OCI-LY7 (cell line): ENCODE data around the gene YBX2. TPM values are rescaled to one million over a fixed set of nuclear protein-coding genes. Genes with fewer than 3 reads are reported as not detected.

Experiments used
- BruUV-seq: library from RNA; stranded (reverse); fragments of 400-500 nt; replicated peaks from 2 replicates; lab custom pipeline; 2021; lab: Mats Ljungman, UMichigan
- CTCF ChIA-PET: fragments of 300-600 bp; sonication (Branson Sonifier 250); formaldehyde crosslinking; loops from one replicate; lab custom pipeline; 2022; ENCODE audit warnings: antibody characterized with exemption; ENCODE audit not compliant: unreplicated experiment; lab: Charles Lee
- POLR2A ChIA-PET: fragments of 300-600 bp; sonication (Branson Sonifier 250); formaldehyde crosslinking; loops from one replicate; lab custom pipeline; 2022; ENCODE audit warnings: antibody characterized with exemption; lab: Charles Lee
- DNase-seq: peaks from one replicate; pipeline ENCODE4 v3.0.0-alpha.2; 2015; ENCODE audit warnings: low spot score
- H2AFZ ChIP-seq: fragments of 200-600 bp; sonication (generic), shearing (Covaris generic); 2 replicates; pipeline ENCODE4 v1.6.1; 2014; ENCODE audit warnings: mild to moderate bottlenecking, antibody characterized with exemption, low read length, moderate library complexity
- H3K27ac ChIP-seq: fragments of 200-600 bp; sonication (generic); 2 replicates; pipeline ENCODE4 v1.5.1; 2014; ENCODE audit warnings: mixed run types, low read depth, mild to moderate bottlenecking, moderate library complexity, low read length, inconsistent platforms; ENCODE audit not compliant: poor library complexity, severe bottlenecking
- H3K36me3 ChIP-seq: fragments of 200-600 bp; sonication (generic); 2 replicates; pipeline ENCODE4 v1.6.1; 2014; ENCODE audit warnings: mild to moderate bottlenecking, antibody characterized with exemption, low read length, moderate library complexity, mixed read lengths; ENCODE audit not compliant: insufficient read depth
- H3K4me1 ChIP-seq: fragments of 200-600 bp; sonication (generic); 2 replicates; pipeline ENCODE4 v1.5.1; 2014; ENCODE audit warnings: mild to moderate bottlenecking, low read length; ENCODE audit not compliant: insufficient read depth, poor library complexity, severe bottlenecking
- H3K4me2 ChIP-seq: fragments of 200-600 bp; sonication (generic); 2 replicates; pipeline ENCODE4 v1.6.1; 2014; ENCODE audit warnings: mild to moderate bottlenecking, low read length
- H3K4me3 ChIP-seq: fragments of 200-600 bp; sonication (generic); 2 replicates; pipeline ENCODE4 v1.5.1; 2014; ENCODE audit warnings: mild to moderate bottlenecking, low read depth, low read length; ENCODE audit not compliant: poor library complexity, severe bottlenecking
- H3K79me2 ChIP-seq: fragments of 200-600 bp; sonication (generic); 2 replicates; pipeline ENCODE4 v1.6.1; 2016; ENCODE audit warnings: low read depth, mild to moderate bottlenecking, low read length, moderate library complexity, mixed read lengths; ENCODE audit not compliant: insufficient read depth
- H3K9me2 ChIP-seq: fragments of 200-600 bp; sonication (generic); 2 replicates; pipeline ENCODE4 v1.6.1; 2016; ENCODE audit warnings: mild to moderate bottlenecking, low read length, mixed read lengths; ENCODE audit not compliant: insufficient read depth
- H3K9me3 ChIP-seq: fragments of 200-600 bp; sonication (generic); 2 replicates; pipeline ENCODE4 v1.6.1; 2014; ENCODE audit warnings: mild to moderate bottlenecking, mixed run types, low read length, mixed read lengths
- H4K20me1 ChIP-seq: fragments of 200-600 bp; sonication (generic); 2 replicates; pipeline ENCODE4 v1.6.1; 2014; ENCODE audit warnings: mild to moderate bottlenecking, antibody characterized with exemption, low read length, moderate library complexity, mixed read lengths; ENCODE audit not compliant: insufficient read depth
- EZH2phosphoT487 ChIP-seq: fragments of 200-600 bp; sonication (generic); IDR thresholded peaks from 2 replicates; pipeline ENCODE4 v1.6.1; 2018; ENCODE audit warnings: low read depth, borderline replicate concordance, mild to moderate bottlenecking, mixed run types, antibody characterized with exemption, low read length, moderate library complexity, mixed read lengths
- intact Hi-C: fragments of 100-400 bp; cut with micrococcal nuclease; formaldehyde crosslinking; loops from one replicate; pipeline ENCODE4 v1.10.0; 2022; ENCODE audit not compliant: unreplicated experiment
- total RNA-seq, 2 experiments: library from RNA; depleted of rRNA in 1 of 2; stranded (reverse); fragments of >200 nt in 1 of 2; shearing (Covaris generic) in 1 of 2; gene quantifications; 2 replicates each; pipeline ENCODE4 v1.2.3, GENCODE V29; 2014 to 2022
- TF ChIP-seq, protein P1 (sequence below): fragments of 200-600 bp; sonication (generic); conservative IDR thresholded peaks from 2 replicates; pipeline ENCODE4 v1.5.1; 2014; ENCODE audit warnings: mild to moderate bottlenecking, antibody characterized with exemption, low read length, moderate library complexity, mixed read lengths

YBX2 gene
- total RNA-seq, 2 experiments from 2014 or later = 6.7 to 9.8 TPM

DNA sequence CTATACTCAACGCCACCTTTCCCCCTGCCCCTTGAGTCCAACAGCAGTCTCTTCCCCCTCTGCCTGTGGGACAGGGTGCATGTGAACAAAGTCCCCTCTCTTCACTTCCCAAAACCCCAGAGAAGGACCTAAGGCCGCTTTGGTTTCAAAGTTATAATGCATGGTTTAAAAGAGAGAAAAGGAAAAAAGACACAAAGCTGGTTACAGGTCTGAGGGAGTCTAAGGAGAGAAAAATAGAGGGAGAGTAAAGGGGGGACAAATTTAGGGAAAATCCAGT is 51.0 kb downstream of the YBX2 start:
- Histone ChIP-seq H3K36me3 (peaks cover 65% of the 10 kb centered on the region), H3K27ac (peak overlapping the region; percentile 26), H3K4me3 (peak overlapping the region; percentile 86), H3K9me3 (no peaks in the 10 kb centered on the region), H3K4me1 (peaks cover 31% of the 10 kb centered on the region), H3K9me2 (no peaks in the 10 kb centered on the region), H2AFZ (no peak overlapping the region), H4K20me1 (no peaks in the 10 kb centered on the region), H3K4me2 (peak overlapping the region; percentile 93), H3K79me2 (peaks cover 38% of the 10 kb centered on the region)
- no TSS peak for BruUV-seq
- POLR2A ChIA-PET = no interaction called here
- TF ChIP-seq, protein P1, sequence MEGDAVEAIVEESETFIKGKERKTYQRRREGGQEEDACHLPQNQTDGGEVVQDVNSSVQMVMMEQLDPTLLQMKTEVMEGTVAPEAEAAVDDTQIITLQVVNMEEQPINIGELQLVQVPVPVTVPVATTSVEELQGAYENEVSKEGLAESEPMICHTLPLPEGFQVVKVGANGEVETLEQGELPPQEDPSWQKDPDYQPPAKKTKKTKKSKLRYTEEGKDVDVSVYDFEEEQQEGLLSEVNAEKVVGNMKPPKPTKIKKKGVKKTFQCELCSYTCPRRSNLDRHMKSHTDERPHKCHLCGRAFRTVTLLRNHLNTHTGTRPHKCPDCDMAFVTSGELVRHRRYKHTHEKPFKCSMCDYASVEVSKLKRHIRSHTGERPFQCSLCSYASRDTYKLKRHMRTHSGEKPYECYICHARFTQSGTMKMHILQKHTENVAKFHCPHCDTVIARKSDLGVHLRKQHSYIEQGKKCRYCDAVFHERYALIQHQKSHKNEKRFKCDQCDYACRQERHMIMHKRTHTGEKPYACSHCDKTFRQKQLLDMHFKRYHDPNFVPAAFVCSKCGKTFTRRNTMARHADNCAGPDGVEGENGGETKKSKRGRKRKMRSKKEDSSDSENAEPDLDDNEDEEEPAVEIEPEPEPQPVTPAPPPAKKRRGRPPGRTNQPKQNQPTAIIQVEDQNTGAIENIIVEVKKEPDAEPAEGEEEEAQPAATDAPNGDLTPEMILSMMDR = no peak
- TF ChIP-seq EZH2phosphoT487 = no peak
- DNase-seq = no peak
- intact Hi-C loops = loop anchor here (5.0 kb wide), 1 partner anchor 329 kb away; no protein-coding TSS in a partner anchor
- CTCF ChIA-PET = no interaction called here

DNA sequence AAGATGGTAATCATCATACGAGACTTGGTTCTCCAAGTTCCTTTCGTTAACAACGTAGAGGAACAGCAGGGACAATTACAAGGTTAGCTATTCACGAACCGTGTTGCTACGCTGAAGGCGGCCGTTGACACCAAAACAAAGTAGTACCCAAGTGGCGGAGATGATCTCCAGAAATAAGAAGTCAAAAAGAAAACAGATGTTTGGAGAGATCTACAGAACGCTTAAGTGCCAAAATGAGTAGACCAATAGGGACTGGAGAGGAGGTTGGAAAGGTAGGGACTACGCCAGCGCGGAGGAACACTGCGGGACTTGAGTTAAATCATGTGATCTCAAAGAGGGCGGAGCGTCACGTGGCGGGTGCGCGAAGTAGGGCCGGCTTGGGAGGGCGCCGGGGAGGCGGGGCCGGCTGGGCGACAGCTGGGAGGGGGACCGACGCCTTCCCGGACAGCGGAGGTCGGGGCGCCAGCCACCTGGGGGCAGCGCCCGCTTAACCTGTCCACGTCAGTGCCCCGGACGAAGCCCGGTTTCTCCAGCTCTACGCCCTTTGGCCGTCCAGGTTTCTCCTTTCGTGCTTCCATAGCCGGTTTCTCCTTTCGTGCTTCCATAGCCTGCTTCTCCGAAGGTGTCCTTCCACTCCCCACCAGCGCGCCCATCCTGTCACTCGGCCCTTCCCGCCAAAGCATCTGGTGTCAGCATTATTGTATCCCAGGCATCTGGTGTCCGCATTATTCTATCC is 51.6 kb downstream of the YBX2 start:
- Histone ChIP-seq H3K4me3 (peak overlapping the region; percentile 86), H3K4me2 (peak overlapping the region; percentile 93), H3K27ac (peak overlapping the region; percentile 72), H3K9me3 (no peaks in the 10 kb centered on the region), H3K36me3 (peaks cover 63% of the 10 kb centered on the region), H3K4me1 (peaks cover 31% of the 10 kb centered on the region), H4K20me1 (no peaks in the 10 kb centered on the region), H3K9me2 (no peaks in the 10 kb centered on the region), H3K79me2 (peaks cover 33% of the 10 kb centered on the region), H2AFZ (peak overlapping the region; percentile 42; the same call in 1 of the 2 replicates)
- ChIA-PET CTCF (no interaction called here), POLR2A (interaction anchor here (0.6 to 0.7 kb wide), 4 partner anchors 17 to 1294 kb away, joined by 3 to 7 read pairs (median 4); partner anchors contain the start of genes ACADVL and DLG4)
- intact Hi-C loops = loop anchor here (5.0 kb wide), 1 partner anchor 329 kb away; no protein-coding TSS in a partner anchor
- DNase-seq = peak; percentile 93
- BruUV-seq = no TSS peak
- no peak for TF ChIP-seq EZH2phosphoT487
- TF ChIP-seq, protein P1 = no peak
